AG20443 (cell line): Measurements from ENCODE around the gene HNRNPA3.
"Not testable (repeated sequence)": the region's sequence is repeated elsewhere in the genome, so short reads cannot be mapped to it uniquely, and the experiment has no call there.

Source experiments
- DNase-seq: peaks from one replicate; pipeline ENCODE4 v3.0.0; 2012; ENCODE audit warnings: low spot score, mixed read lengths

HNRNPA3 gene

DNA sequence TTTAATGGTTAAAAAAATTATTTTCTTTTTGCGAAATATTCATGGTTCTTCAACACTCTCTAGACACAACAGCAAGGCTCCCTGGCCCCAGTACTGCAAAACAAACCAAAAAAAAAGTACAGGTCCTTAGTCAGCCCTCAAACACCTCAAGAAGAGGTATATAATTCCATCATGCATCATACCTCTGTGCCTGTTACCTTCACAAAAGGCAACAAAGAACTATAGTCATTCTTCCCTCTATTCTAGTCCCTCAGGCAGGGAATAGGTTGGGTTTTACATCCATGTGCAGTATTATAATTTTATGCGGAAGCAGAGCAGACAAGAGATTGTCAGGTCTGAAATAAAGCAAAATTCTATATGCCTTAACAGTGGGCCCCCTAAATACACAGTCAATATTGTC, 43.4 kb downstream of the HNRNPA3 start:
- DNase-seq = no peak

DNA sequence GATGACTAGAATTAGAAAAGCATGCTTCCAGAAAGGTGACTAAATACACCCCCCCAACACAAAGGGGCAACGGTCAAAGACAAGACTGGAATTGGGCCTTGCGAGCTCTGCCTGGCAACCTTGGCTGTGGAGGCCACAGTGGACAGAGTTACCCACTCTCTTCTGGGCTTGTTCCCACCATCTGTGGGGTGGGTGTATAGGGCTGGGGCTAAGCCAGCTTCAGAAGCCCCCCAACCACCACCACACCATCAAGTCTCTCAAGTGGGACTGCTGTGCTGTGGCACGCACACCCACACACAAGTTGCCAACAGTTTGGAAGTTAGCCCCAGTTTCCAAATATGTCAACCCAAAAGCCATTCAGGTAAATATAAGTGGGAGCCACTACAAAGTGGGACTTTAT, 44.1 kb downstream of the HNRNPA3 start:
- DNase-seq = no peak

DNA sequence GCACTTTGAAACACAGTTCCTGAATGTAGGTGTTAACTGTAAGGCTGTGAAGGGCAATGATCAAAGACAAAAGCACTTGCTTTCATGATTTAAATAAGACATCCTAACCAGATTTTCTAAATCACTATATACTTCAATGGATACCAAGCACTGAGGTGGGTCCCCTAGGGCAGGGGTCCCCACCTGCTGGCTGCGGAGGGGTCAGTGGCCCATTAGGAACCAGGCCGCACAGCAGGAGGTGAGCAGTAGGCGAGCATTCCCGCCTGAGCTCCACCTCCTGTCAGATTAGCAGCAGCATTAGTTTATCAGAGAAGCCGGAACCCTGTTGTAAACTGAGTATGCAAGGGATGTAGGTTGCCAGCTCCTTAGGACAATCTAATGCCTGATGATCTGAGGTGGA, 44.9 kb downstream of the HNRNPA3 start:
- no peak for DNase-seq

DNA sequence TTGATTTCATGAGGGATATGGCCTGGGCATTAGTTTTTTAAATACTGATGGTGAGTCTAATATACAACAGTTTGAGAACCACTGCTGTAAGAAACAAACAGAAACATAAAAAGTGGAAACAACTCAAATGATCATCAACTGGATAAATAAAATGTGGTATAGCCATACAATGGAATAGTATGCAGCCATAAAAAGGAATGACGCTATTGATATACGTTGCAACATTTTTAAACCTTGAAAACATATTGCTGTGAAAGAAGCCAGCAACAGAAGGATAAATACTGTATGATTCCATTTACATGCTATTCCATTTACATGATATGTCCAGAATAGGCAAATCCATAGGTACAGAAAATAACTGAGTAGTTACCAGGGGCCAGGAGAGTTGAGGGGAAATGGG, 45.5 kb downstream of the HNRNPA3 start:
- DNase-seq = no peak

DNA sequence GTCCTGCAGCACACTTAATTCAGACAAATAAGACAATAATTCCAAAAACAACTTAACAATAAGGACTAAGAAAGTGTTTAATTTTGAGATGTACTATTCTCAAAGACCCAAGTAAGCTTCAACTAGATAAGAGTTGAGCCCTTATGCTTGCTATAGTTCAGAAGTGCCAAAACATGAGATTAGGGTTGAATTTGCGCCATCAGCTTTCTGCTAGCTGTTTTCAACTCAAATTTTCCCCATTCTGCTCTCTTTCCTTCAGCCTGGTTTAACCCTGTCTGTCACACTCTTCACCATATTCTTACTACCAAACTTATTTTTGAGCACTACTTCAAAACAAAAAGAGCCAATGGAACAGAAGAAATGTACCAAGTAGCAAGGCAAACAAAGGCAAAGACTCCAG, 47.8 kb downstream of the HNRNPA3 start:
- DNase-seq = no peak

DNA sequence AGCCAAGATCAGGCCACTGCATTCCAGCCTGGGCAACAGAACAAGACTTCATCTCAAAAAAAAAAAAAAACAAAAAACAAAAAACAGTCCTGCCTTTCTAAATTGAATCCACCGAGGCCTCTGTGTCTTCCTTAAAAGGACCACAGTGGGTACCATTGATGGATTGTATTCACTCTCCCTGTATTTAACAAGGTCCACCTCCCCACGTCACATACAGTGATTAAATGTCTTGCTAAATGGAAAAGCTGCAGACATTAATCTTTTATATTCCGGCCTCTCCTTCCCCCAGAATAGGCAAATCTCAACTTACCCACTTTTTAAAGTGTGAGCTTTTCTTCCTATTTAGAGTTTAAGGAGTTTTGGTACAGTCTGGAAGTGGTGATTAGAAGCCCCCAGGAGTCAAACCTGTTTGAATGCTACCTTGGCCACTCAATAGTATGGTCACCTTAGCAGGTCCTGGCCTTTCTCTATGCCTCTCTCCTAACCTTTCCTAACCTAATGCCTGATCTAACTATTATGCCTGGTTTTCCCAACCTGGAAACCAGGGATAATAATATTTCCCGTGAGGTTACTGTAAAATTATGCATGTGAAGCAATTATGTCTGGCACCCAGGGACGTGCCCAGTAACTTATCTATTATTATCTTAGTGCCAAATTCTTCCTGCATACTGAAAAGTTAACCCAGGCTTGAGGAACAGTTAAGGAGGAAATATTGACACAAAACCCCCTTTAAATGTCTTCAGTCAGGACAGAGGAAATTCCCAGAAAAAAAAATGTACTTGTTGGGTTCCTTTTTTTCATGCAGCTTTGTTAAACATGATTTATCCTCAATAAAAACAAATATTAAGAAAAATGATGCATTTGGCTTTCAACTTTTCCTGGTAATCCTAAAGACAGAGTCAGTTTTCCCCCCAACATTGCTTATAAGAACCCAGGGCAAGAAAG, 48.8 kb downstream of the HNRNPA3 start:
- DNase-seq = no peak

DNA sequence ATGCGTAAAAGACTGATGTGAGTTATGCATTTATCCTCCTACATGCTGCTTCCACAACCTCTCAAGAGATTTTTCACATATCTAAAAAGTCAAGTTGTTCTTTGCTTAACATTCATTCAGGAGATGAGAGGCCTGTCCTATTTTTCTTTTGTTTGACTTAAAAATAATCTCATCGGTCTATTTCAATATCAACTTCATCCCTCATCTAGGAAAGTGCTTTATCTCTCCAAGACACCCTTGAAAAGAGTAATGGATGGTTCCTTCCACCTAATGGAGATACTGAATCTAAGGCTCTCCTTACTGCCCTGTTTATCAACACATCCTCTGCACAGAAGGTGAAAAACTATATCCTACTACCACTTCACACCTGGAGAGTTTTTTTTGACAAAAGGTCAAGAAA, 49.5 kb downstream of the HNRNPA3 start:
- no peak for DNase-seq

DNA sequence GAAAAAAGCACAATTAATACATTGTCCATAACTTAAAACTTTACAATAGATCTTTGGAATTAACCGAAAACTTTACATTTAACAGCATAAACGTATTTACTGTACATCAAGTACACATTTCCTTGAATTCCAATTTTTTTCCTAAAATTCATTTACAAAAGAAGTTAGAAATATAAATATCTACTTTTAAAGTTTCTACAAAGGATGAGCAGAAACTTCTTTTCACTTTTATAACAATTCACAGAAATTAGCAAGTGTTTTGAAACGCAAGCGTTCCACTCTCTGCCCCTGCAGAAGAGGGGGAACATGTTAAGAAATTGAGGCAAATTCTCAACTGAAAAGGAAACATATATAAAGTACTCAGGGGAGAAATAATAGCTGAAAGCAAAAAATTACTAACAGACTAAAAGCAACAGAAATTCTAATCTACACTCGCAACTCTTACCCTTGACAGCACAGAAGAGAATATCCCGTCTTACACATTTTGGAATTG, 50.4 kb downstream of the HNRNPA3 start:
- no peak for DNase-seq

DNA sequence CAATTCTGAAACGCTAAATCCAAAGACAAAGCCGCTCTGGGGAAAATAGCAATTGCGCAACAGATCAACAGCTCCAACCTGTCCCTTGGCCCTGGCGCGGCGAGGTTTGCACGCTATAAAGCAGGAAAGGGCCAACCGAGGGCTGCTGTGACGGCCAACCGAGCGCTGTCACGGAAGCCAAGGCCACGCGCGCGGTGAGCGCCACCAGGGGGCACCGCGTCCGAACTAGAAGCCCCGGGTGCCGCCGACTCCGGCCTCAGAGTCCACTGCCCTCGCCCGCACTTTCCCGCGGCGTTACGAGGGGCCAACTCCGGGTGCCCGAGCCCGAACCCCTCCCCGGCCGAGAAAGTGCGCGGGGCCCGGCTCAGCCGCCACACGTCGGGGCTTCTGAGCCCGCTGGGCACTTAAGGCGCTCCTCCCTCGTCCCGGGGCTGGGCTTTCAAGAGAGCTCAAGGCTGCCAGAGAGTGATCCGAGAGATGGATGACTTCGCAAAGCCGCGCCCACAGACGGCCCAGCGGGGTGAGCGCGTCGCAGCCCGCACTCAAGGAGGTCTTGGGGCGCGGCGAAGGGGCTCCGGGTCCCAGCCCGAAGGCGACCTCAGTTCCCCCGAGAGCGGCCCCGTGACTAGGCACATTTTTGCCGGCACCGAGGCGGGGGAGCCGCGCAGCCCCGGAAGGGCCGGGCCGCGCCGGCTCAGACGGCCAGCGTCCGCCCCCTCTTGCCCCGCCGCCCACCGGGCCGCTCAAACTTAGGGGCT, 51.0 kb downstream of the HNRNPA3 start:
- DNase-seq = peak; percentile 91

DNA sequence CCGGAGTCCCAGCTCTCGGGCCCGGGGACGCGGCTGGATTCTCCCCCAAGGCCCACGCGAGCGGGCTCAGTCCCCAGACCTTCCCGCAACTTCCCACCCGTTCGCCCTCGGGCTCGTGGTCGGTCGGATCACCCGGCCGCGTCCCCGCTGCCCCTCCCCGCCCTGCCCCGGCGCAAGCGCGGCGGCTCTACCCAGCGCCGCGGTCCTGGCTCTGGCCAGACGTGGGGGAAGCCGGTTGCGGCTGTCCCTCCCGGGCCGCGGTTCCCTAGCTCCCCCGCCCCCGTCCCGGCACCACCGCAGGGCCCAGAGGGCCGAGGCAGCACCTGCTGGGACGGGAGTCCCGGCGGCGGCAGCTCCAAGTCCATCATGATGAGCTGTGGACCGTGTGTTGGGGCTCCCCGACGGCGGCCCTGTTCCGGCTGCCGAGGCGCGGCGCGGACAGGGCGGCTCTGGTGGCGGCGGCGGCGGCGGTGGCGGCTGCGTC, 51.7 kb downstream of the HNRNPA3 start:
- peak; percentile 61 for DNase-seq

DNA sequence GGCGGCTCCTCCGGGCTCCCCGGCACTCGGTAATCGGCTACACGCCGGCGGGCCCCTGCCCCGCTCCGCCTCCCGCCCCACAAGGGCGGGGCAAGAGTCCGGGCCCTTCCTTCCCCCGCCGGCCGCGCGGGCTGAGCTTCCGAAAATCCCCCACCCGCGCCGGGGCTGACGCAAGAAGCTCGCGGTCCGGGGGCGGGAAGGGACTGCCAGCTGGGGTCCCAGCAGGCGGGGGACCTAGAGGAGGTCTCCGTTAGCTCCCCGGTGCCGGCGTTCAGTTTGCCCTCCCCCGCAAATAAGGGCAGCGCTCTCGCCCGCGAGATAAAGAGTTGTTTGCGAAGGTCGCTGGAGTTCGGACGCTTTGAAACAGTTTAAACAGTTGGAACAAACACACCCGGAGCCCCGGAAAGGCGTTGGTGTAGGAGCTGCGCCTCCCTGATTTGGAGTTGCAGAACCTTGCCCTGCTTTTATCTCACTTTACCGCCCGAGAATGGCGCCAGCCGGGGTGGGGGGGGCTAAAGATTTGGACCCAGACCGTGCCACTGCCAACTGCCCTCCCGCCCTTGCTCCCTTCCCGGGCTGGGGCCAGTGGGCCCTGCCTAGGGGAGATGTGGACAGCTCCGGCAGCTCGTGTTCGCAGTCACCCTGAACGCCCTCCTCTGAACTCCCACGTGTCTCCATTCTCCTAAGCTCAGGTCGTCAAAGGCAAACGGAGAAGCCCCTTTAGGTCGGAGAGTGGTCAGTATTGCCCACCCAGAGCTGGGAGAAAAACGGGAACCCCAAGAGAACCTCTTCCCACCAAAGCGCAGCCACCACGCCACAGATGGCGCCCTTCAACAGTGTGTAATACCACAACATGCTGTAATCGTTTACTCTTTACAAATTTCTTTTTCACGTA, 52.3 kb downstream of the HNRNPA3 start, which contains the start of gene NFE2L2:
NFE2L2 (minus strand) TSS at position 35 of the 895 bp plus-strand sequence. CDS start 151 bp downstream, outside the sequence.
- DNase-seq = peak; percentile 95

DNA sequence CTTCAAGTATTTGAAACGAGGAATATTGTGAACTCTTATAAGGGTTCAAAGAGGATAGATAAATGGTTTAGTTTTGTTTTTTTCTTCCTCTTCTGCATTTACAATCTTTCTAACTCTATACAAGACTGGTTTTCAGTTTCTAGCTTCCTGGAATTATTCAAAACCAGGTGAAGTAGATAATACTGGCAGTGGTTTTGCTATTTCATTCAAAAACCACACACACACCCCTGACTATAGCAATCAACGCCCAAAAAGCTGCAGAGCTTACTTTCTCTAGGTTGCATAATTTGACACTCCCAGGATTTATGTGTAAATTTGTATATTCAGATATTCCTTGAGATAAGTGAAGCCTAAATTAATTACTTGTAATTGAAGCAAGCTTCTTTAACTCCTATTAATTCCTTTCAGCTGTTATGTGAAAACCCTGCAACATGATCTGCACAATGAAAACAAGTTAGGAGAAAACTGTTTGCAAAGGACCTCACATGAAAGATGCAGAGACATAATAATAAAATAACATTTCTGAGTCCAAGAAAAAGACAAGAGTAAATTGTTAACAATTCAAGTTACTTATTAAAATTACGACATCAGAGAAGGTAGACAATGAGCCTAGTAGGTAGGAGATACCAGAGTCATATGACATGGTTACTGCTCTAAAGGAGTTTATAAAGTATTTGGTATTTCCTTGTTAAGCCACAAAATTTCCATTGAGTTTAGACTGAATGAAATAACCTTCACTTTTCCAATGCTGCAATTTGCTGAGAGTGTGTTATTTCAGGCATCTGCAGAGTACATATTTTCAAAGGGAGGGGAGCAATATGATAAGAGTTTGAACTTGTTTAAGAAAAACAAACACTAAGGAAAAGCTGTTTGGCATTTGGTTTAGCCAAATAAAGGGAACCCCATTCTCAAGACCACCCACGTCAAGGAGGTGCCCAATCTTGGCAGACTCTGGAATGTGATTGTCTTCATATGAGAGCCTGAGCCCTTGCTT, 53.5 kb downstream of the HNRNPA3 start:
- no peak for DNase-seq

DNA sequence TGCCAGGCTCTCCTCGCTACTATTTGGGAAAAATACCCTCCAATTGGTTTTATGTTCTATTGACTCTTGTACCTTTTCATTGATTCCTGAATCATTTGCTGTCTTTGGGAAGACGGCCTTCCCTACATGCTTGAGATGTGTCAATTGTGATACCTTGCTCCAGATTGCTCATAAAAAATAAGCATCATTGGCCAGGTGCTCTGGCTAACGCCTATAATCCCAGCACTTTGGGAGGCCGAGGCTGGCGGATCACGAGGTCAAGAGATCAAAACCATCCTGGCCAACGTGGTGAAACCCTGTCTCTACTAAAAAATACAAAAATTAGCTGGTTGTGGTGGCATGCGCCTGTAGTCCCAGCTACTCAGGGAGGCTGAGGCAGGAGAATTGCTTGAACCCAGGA, 54.4 kb downstream of the HNRNPA3 start:
- DNase-seq = not testable (repeated sequence)

DNA sequence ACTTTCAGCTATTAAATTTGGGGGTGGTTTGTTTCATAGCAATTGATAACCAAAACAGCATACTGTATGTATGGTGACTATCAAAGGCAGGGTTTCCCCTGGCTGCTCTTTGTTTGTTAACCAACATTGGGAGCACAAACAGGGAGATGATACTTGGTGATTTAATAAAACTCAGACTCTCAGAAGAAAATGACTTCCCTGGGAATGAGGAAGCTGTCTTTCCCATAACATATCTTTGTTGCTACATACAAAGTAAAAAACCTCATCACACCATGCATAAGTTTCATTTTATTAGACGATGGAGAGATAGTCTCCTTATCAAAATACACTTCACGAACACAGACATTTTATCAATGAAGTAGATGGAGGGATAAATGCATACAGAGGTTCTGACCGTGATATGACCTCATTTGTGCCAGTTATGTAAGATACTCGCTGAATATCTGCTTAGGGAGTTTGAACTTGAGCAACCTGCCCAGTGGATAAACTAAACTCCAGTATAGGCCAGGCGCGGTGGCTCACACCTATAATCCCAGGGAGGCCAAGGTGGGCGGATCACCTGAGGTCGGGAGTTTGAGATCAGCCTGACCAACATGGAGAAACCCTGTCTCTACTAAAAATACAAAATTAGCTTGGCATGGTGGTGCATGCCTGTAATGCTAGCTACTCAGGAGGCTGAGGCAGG, 55.7 kb downstream of the HNRNPA3 start:
- no peak for DNase-seq

DNA sequence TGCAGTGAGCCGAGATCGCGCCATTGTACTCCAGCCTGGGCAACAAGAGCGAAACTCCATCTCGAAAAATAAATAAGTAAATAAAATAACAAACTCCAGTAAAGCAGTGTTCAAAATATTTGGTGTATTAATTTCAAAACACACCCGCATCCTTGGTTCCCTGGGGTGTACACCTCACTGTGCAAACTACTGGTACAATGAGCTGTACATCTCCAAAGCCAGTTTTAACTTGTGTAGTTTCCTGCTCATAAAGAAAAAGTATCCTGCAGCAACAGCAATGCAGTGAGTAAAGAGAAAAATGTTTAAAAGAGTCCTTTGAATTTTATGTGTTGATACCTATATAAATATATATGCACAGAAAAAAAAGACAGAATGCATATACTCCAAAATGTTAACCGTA, 56.3 kb downstream of the HNRNPA3 start:
- no peak for DNase-seq

DNA sequence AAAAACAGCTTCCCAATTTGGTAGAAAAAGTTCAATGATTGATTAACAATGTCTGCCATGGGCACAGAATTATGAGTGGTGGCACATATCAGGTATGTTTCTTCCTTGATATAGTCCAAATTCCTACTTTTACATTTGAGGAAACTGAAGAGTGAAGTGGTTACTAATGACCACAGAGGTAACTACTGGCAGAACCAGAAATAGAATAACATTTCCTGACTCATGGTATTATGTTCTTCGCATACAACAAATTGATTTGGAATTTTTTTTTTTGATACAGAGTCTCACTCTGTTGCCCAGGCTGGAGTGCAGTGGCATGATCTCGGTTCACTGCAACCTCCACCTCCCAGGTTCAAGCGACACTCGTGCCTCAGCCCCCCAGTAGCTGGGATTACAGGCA, 57.9 kb downstream of the HNRNPA3 start:
- no peak for DNase-seq

DNA sequence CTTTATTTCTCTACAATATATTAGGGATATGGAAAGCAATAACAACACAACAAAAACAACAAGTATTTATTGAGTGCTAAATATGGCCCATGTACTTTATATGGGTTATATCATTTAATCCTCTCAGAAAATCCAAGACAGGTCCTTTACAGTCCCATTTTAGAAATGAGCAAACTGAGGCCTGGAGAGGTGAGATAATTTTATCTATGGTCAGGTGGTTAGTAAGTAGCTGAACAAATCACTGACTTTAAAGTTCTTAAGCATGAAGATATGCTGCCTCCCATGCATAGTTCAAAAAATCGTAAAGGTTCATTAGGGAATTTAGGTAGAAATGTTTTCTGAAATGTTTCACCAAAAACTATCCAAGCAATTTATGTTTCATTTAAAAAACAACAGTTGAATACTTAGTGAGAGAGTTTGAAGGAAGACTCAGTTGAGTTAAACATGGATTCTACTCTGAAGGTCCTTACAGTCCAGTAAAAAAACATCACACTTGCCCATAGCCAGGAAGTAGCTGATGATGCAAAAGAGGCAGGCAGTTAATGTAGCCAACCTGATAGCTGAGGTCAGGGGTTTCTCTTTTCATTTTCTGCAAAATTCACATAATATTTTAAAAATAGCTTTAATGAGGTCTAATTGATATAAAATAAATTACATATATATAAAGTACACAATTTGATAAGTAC, 59.5 kb downstream of the HNRNPA3 start:
- no peak for DNase-seq

DNA sequence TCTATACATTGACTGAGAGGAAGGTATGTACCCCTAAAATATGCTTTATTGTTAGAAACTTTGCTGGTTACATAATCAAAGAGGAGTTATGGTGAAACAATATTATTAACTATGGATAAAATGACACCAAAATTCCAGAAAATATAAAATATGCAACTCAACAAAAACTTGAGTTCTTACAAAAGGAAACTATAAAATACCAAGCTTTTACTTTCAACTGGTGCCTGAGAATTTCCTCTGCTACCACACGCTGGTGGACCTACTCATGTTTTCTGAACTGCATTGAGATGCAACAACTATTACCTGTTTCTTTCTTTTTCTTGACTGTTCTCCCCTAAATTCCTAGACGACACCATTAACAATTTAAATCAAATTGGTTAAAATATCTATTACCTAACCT, 60.2 kb downstream of the HNRNPA3 start:
- no peak for DNase-seq

DNA sequence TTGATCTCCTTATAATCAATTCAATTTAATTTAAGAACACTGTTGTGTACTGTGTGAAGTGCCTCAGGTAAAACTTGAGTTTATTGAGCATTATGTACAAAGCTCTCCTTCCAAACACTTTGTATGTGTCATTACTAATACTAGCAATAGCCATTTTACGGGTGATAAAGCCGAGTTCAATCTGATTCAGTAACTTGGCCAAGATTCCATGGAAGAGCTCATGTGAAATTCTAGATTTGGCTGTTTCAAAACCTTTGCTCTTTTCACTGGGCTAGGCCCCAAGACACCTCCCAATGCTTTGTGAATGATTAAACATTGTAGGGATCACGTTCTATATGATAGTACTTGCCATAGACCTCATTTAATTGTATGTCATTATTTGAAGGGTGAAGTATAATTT, 60.8 kb downstream of the HNRNPA3 start:
- peak; percentile 18 for DNase-seq
